GM12878 (cell line): Measurements from ENCODE around the gene CLK2.
"Not testable (repeated sequence)": the region's sequence is repeated elsewhere in the genome, so short reads cannot be mapped to it uniquely, and the experiment has no call there.

Source experiments
- BHLHE40 ChIP-seq, 2 experiments: fragments of 450-650 bp in 1 of 2; IDR thresholded peaks; 2 replicates each; pipeline ENCODE4 v1.6.1; 2011 to 2017; ENCODE audit warnings: low read depth in 2 of 2, borderline replicate concordance in 1 of 2, improper control_type of control experiment in 1 of 2, low read length in 1 of 2, mild to moderate bottlenecking in 1 of 2
- EP300 ChIP-seq, 2 experiments: fragments of 150-350 bp in 1 of 2; IDR thresholded peaks; 2 replicates each; pipeline ENCODE4 v1.6.1; 2011 to 2012; ENCODE audit warnings: low read depth in 2 of 2, low read length in 2 of 2, borderline replicate concordance in 1 of 2, improper control_type of control experiment in 1 of 2, inconsistent platforms in 1 of 2; ENCODE audit not compliant: control insufficient read depth in 1 of 2
- POLR2A ChIP-seq: IDR thresholded peaks from 2 replicates; pipeline ENCODE4 v1.6.1; 2011; ENCODE audit warnings: low read depth, mild to moderate bottlenecking, low read length
- RCOR1 ChIP-seq: conservative IDR thresholded peaks from 2 replicates; pipeline ENCODE4 v1.6.1; 2012; ENCODE audit warnings: low read depth, low read length, improper control_type of control experiment
- SPI1 ChIP-seq: IDR thresholded peaks from 2 replicates; pipeline ENCODE4 v1.6.1; 2011; ENCODE audit warnings: low read depth, mild to moderate bottlenecking, low read length, moderate library complexity, borderline replicate concordance; ENCODE audit not compliant: insufficient read depth
- TAF1 ChIP-seq: IDR thresholded peaks from 2 replicates; pipeline ENCODE4 v1.6.1; 2011; ENCODE audit warnings: mild to moderate bottlenecking, low read depth, low read length, borderline replicate concordance

GRCh38 chr1:155214702-155215101 lies 58.6 kb downstream of the CLK2 start:
- not testable (repeated sequence) for TF ChIP-seq BHLHE40 (IDR thresholded peaks at IDR 0.05; ENCODE audit: borderline replicate concordance in 1 of 2, low read depth in 2 of 2, low read length in 1 of 2); TAF1; POLR2A; EP300 (IDR thresholded peaks at IDR 0.05; ENCODE audit: borderline replicate concordance in 1 of 2, control insufficient read depth in 1 of 2, low read depth in 2 of 2, low read length in 2 of 2); SPI1; RCOR1
